Airway epithelial cell (primary cell): ENCODE results near the gene UNC79. TPM values are rescaled to one million over a fixed set of nuclear protein-coding genes. Genes with fewer than 3 reads are reported as not detected.

ENCODE experiments used
- total RNA-seq: library from RNA; depleted of rRNA; stranded (reverse); fragments of >200 nt; gene quantifications from 2 replicates; pipeline ENCODE4 v1.2.3, GENCODE V29; 2015

The UNC79 gene
- not detected in 2 replicates for total RNA-seq

GRCh38 chr14:93430315-93431035, at the start of gene UNC79:
Gene UNC79, plus strand, starts transcription at chr14:93430939. Its CDS starts 91 bp downstream, at chr14:93431030.

Other genes starting within 250 kb of the UNC79 start
- 11.8 and 12.6 TPM in 2 replicates for gene MOAP1, start 246.0 kb upstream of the UNC79 start, total RNA-seq
- gene LYSET, start 245.6 kb upstream of the UNC79 start, total RNA-seq, result 9.5 and 13.5 TPM in 2 replicates
- 9.8 and 13.0 TPM in 2 replicates for gene GON7, start 223.9 kb upstream of the UNC79 start, total RNA-seq
- 13.1 and 24.5 TPM in 2 replicates for gene UBR7, start 223.7 kb upstream of the UNC79 start, total RNA-seq
- gene BTBD7, start 97.9 kb upstream of the UNC79 start, total RNA-seq, result 10.2 and 13.4 TPM in 2 replicates
- gene COX8C, start 83.8 kb upstream of the UNC79 start, total RNA-seq, result not detected in 2 replicates